Left colon (tissue), 2 donors: ENCODE results near the gene EAF1. TPM values are rescaled to one million over a fixed set of nuclear protein-coding genes. Genes with fewer than 3 reads are reported as not detected.
"Not testable (repeated sequence)": the region's sequence is repeated elsewhere in the genome, so short reads cannot be mapped to it uniquely, and the experiment has no call there.

ENCODE experiments used
- ATAC-seq: fragments of 200-7000 bp; cut with Tn5 transposase; one replicate; pipeline ENCODE4 v1.9.1; 2020; ENCODE audit warnings: mild to moderate bottlenecking, moderate library complexity
- DNase-seq, 2 donors: peaks; one replicate each; pipeline ENCODE4 v3.0.0-alpha.2; 2020
- intact Hi-C, 2 donors: fragments of 100-400 bp; cut with DNase I in 1 of 2; cut with micrococcal nuclease in 1 of 2; formaldehyde crosslinking; loops; one replicate each; pipeline versions ENCODE4 v1.11.2 to v1.14.0; 2022; cut with DNase I, micrococcal nuclease
- total RNA-seq, 2 donors: library from RNA; stranded (reverse); fragmentation: NEBNext Ultra II Directional; extraction: Animal tissue kit (Norgen Biotek cat#: 25700); gene quantifications; one replicate each; pipeline ENCODE4 v1.2.1, GENCODE V29; 2021
- donor health status: DM: no; HTN: no; CAD: no.
- donor health status: DM: yes; HTN: yes; CAD: no.

EAF1 gene
- total RNA-seq, 2 donors from 2014 or later: 21.4 to 22.4 TPM

DNA sequence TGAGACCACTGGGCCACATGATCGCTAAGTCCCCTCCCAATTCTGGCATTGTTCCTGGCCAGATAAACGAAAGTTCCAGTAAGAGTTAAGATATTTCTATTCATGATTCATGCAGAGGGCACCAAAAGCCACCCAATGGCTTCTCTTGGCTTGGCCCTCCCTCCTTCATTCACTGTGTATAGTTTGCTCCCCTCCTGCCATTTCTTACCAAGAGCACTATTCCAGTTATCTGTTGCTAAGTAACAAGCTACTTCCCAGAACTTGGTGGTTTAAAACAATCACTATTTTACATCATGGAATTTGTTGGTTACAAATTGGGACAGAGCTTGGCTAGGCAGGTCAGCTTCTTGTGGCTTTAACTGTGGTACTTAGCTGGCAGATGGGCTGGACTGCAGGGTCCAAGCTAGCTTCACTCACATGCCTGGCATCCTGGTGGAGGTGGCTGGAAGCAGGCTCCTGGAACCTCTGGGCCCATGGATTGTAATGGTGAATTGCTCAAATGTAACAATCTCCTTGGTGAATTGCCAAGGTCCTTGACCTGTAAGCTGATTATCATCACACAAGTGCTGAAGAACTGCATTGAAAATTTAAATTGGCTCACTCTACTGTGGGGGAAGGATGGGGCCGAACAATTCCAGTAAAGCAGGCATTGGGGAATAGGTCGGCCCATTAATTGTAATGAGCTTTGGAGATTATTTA, 16.6 kb downstream of the EAF1 start:
- ATAC-seq (no peak), DNase-seq (no peak)
- intact Hi-C loops: loop anchor here in 1 of 2 donors (10.0 kb wide), 1 partner anchor 111 kb away; no protein-coding TSS in a partner anchor

GRCh38 chr3:15449489-15450224, 22.3 kb downstream of the EAF1 start:
- intact Hi-C loops: loop anchor here in 1 of 2 donors (10.0 kb wide), 1 partner anchor 105 kb away; no protein-coding TSS in a partner anchor
- ATAC-seq: no peak
- no peak for DNase-seq

GRCh38 chr3:15450438-15451215, 23.2 kb downstream of the EAF1 start:
- ATAC-seq (no peak), DNase-seq (no peak)
- intact Hi-C loops: no loop called here

DNA sequence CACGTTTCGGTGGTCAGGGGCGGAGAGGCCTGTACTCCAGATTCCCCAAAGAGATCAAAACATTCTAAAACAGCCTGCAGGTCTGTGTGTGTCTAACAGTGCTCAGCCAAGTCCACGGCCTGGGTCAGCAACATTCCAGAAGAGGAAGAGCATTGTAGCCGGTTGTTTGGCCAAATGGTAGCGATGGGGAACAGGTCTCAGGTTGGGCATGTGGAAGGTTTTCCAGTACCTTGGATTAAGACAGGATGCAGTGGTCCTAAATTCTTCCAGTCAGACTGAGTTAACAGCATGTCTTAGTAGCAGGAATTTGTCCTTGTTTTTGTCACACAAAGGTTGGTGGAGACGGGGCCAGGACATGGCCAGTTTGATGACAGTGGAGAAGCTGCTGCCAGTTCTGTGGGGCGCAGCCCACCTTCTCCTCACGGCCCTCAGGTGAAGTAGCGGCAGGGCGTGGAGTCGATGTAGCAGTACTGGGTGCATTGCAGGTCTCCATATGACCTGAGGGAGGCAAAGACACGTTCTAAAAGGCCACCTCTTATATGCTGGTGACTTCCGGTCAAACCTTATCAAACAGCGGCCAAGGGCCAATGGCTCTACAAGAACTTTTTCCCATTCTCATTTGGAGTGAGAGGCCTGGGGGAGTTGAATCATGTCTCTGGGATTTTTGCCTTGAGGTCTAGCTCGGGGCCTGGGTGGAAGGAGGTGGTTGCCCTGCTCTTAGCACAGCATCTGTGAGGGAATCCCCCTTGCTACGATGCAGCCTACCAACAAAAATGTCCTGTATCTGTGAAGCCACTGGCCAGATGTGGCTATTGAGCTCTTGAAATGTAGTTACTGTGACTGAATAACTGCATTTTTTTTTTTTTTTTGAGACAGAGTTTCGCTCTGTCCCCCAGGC, 24.1 kb downstream of the EAF1 start:
- DNase-seq: no peak

GRCh38 chr3:15452156-15452555, 24.8 kb downstream of the EAF1 start:
- DNase-seq (no peak), ATAC-seq (no peak)
- intact Hi-C loops: no loop called here

More for the DNA sequence above, 24.1 kb downstream of the EAF1 start:
- no peak for ATAC-seq
- intact Hi-C loops: no loop called here

- ATAC-seq (no peak), DNase-seq (no peak)
- intact Hi-C loops: no loop called here
Measured at GRCh38 chr3:15452961-15453360, 25.6 kb downstream of the EAF1 start.

DNA sequence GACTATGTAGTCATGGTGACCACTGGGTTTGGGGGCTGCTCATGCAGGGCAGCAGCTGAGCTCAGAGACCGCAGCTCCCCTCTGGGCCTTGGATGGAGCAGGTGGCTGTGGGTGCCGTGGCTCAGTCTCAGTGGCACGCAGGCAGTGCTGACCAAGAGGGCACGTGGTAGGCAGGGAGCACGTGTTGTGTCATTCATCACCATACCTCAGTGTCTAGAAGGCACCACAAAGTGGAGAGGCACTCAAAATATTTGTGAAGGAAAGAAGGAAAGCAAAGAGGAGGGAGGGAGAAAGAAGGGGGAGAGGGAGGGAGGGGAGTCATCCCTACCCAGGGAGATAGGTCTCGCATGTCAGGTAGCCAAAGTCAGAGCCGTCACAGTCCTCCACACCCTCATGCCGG, 26.1 kb downstream of the EAF1 start:
- intact Hi-C loops: no loop called here
- no peak for DNase-seq
- no peak for ATAC-seq

- no peak for DNase-seq
- intact Hi-C loops: no loop called here
- ATAC-seq: no peak
Measured at GRCh38 chr3:15453991-15454625, 26.7 kb downstream of the EAF1 start.

DNA sequence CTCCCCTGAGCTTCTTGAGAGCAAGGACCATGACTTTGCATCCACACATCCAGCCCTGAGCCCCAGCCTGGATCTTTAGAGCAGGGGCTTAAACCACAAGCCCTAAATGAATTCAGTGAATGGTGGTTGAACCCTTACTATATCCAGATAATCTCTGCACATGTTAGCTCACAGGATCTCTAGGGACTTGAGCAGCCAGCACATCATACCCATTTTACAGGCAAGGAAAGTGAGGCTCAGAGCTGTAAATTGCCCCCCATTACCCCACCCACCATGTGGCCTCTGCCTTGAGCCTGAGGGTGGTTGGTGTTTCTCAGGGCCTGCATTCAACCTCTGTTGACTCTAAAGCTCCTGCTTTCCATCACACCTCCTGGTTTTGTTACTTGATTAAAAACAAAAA, 27.6 kb downstream of the EAF1 start:
- DNase-seq: no peak
- intact Hi-C loops: no loop called here
- no peak for ATAC-seq

- DNase-seq: no peak
- intact Hi-C loops: no loop called here
- ATAC-seq: no peak
Measured at GRCh38 chr3:15455756-15456155, 28.4 kb downstream of the EAF1 start.

- ATAC-seq (no peak), DNase-seq (no peak)
- intact Hi-C loops: no loop called here
Measured at GRCh38 chr3:15456321-15456720, 28.9 kb downstream of the EAF1 start.

GRCh38 chr3:15456915-15457314, 29.5 kb downstream of the EAF1 start:
- ATAC-seq, DNase-seq: not testable (repeated sequence)

GRCh38 chr3:15458212-15458780, 30.9 kb downstream of the EAF1 start:
- no peak for ATAC-seq
- intact Hi-C loops: no loop called here
- DNase-seq: no peak

More at GRCh38 chr3:15456915-15457314, 29.5 kb downstream of the EAF1 start:
- intact Hi-C loops: not testable (repeated sequence)

GRCh38 chr3:15460891-15461531, 33.6 kb downstream of the EAF1 start:
- intact Hi-C loops: no loop called here
- no peak for DNase-seq
- no peak for ATAC-seq

DNA sequence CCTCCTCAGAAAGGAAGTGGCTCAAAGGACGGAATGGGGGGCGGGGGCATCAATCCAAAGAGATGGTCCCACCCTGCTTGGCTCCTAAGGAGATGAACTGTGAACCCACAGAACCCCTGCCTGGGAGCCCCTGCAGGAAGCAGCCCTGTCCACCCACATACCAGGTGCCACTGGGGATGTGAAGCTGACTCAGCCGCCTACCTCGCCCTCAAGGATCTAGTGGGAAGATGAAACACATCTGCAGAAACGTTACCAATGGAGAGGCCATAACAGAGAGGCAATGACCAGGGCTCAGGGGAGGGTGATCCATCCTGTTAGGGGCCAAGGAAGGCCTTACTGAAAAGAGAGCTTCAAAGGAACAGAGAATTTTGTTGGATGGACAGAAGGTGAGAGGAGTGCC, 35.1 kb downstream of the EAF1 start:
- intact Hi-C loops: no loop called here
- no peak for ATAC-seq
- no peak for DNase-seq

- intact Hi-C loops: no loop called here
- no peak for ATAC-seq
- no peak for DNase-seq
Measured at GRCh38 chr3:15465876-15466585, 38.6 kb downstream of the EAF1 start.
